Occipital lobe (tissue), 3 donors: ENCODE measurements around the gene GPR4. TPM values are rescaled to one million over a fixed set of nuclear protein-coding genes. Genes with fewer than 3 reads are reported as not detected.

Experiments used
- DNase-seq: peaks from one replicate; lab custom pipeline; 2025; lab: John Stamatoyannopoulos, UW
- small RNA-seq: library from RNA; depleted of rRNA; stranded (forward); fragments of <200 nt; gene quantifications from one replicate; pipeline ENCODE3, GENCODE V24; 2014
- total RNA-seq: library from RNA; depleted of rRNA; stranded (reverse); fragments of >200 nt; gene quantifications from one replicate; pipeline ENCODE4 v1.2.3, GENCODE V29; 2014

GPR4 gene
- total RNA-seq, 1 donor from 2014 or later, result 0.16 TPM

DNA sequence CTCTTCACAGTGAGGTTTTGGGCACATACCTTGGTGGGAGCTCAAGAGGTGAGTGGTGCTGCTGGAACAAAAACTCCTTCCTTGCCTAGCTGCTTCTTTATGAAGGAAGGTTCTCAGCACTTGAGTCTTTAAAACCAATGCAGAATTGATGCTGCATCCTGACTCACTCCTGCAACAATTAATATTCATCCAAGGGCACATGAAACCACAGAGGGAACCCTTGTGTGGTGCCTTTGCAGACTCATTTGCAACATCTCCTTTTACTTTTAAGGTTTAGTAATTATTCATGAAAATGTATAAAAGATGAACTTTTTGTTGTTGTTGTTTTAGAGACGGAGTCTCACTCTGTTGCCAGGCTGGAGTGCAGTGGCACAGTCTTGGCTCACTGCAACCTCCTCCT is 47.5 kb downstream of the GPR4 start:
- DNase-seq, result no peak

DNA sequence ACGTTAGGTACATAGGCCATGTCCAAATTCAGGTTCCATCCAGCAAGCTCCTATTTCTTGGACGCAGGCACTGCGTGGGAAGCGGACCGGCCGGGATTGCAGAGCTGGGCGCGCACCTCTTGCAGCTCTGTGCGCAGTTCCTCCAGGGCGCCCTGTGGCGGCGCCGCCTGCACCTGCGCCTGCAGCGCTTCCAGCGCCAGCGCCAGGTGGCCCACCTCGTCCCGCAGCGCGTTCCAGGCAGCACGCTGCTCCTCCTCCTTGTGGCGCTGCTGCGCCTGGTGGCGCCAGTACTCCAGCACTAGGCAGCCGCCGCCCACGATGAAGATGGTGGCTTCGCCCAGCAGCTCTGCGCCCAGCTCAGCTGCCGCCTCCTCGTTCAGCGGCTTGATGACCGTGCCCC is 48.5 kb downstream of the GPR4 start:
- peak; percentile 14 for DNase-seq

DNA sequence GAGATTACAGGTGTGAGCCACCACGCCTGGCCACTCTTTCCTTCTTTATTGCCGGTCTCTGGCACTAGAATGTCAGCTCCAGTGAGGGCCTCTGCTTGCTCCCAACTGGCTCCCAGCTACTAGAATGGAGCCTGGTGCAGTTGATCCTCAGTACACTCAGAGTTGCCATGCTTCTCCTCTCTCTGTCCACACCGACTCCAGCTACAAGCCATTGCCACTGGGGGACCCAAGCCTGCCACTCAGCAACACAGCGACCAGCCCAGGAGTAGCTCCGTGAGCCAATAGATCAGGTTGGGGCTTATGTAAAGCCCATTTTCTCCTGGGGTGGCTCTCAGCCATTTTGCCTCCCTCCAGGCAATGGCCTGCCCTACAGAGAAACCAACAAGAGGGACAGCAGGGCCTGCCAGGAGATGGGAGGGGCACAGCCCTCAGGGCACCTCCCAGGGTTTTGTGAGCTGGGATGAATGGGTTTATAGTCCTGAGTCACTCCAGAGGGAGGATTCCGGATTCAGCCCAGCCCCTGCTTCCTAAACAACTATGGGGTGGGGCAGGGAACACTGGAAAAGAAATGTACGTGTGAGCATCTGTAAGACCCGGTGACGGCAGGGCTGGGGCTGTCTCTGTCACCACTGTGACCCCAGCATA is 53.9 kb downstream of the GPR4 start:
- no peak for DNase-seq

DNA sequence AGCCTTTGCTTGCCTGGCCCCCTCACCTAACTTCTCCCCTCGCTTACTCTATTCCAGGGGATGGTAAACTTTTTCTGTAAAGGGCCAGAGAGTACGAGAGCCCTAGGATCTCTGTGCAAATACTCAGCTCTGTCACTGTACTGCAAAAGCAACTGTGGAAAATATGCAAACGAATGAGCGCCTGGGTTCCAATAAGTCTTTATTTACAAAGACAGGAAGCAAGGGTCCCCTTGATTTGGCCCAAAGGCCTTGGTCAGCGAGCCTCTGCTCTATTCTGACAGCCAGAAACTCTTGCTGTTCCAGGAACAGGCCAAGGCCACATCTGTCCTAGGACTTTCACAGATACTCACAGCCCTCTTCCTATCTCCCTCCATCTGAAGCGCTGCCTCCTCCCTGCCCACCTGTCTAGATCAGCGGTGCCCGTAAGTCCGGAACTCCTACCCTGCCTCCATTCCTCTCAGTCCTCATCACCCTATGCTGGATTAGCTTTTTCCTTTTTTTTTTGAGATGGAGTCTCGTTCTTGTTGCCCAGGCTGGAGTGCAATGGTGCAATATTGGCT is 54.7 kb downstream of the GPR4 start:
- DNase-seq, result no peak

DNA sequence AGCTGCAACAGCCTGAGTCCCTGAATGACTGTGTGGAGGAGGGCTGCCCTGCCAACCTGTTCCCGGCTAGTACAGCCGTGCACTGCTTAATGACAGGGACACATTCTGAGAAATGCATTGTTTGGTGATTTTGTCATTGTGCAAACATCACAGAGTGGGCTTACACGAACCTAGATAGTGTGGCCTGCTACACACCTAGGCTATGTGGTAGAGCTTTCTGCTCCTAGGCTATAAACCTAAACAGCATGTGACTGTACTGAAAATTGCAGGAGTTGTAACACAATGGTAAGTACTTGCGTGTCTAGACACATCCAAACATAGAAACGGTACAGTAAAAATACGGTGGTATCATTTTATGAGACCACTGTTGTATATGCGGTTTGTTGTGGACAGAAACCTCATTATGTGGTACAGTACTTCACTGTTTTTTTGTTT is 59.8 kb downstream of the GPR4 start:
- DNase-seq, result no peak

Small RNA genes within 50 kb of the gene (small RNA-seq; reads per million reads assigned to genes)
- gene RN7SL836P, result 0.46 reads per million, percentile 45 among the genes with 10 or more reads in this experiment

Other genes with a start within 250 kb of the GPR4 start
- 10.9 TPM for gene ERCC2, start 231.6 kb downstream of the GPR4 start, total RNA-seq
- not detected for gene PPP1R13L, start 197.1 kb downstream of the GPR4 start, total RNA-seq
- 5.3 TPM for gene POLR1G, start 195.6 kb downstream of the GPR4 start, total RNA-seq
- gene ERCC1, start 178.3 kb downstream of the GPR4 start, total RNA-seq, result 51.2 TPM
- 2.2 TPM for gene FOSB, start 134.2 kb downstream of the GPR4 start, total RNA-seq
- gene RTN2, start 105.2 kb downstream of the GPR4 start, total RNA-seq, result 56.8 TPM
- gene PPM1N, start 103.8 kb downstream of the GPR4 start, total RNA-seq, result 0.47 TPM
- gene VASP, start 94.7 kb downstream of the GPR4 start, total RNA-seq, result 8.4 TPM
- 2.0 TPM for gene OPA3, start 17.4 kb downstream of the GPR4 start, total RNA-seq
- 15.8 TPM for gene EML2, start 37.2 kb upstream of the GPR4 start, total RNA-seq
- not detected for gene GIPR, start 66.0 kb upstream of the GPR4 start, total RNA-seq
- 108 TPM for gene SNRPD2, start 89.7 kb upstream of the GPR4 start, total RNA-seq
- gene QPCTL, start 90.5 kb upstream of the GPR4 start, total RNA-seq, result 8.0 TPM
- gene FBXO46, start 128.7 kb upstream of the GPR4 start, total RNA-seq, result 11.4 TPM
- not detected for gene MEIOSIN, start 131.2 kb upstream of the GPR4 start, total RNA-seq
- 1.2 TPM for gene SIX5, start 167.0 kb upstream of the GPR4 start, total RNA-seq
- gene DMPK, start 180.3 kb upstream of the GPR4 start, total RNA-seq, result 16.7 TPM
- 41.0 TPM for gene DMWD, start 190.6 kb upstream of the GPR4 start, total RNA-seq
- 0.16 TPM for gene RSPH6A, start 213.1 kb upstream of the GPR4 start, total RNA-seq